ENCODE measurements around the gene AFAP1. TPM values are rescaled to one million over a fixed set of nuclear protein-coding genes. Genes with fewer than 3 reads are reported as not detected.

AFAP1 gene
- total RNA-seq, 1 experiment from 2014 or later = 23.6 TPM

DNA sequence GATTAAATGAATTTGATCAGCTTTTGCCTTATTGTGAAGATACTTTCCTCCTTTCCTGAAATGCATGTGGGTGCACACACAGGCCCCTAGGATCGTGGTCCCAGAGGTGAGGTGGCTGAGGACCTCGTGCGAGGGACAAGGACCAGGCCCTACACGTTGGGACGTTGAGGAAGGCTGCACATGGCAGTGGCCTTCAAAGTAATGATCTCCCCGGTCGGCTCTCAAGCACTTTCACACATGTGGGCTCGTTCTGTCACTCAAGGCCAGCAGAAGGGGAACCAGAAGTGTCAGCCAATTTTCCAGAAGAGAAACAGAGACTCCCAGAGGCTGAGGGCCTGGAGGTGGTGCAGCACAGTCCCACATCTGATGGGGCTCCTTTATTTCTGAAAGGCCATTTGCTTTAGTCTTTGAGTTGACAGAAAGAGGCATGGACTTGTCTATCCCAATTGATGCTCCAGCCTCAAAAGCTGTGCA, 196.8 kb downstream of the AFAP1 start:
- POLR2A ChIA-PET = no interaction called here
- Mint-ChIP-seq H3K4me1 (no peaks in the 10 kb centered on the region), H3K36me3 (no peaks in the 10 kb centered on the region), H3K27ac (no peak overlapping the region), H3K4me3 (no peak overlapping the region), H3K9me3 (no peaks in the 10 kb centered on the region), H3K27me3 (ENCODE audit: low read depth) (no peaks in the 10 kb centered on the region; the same call in 1 of the 2 replicates)
- TF ChIP-seq, protein P1, sequence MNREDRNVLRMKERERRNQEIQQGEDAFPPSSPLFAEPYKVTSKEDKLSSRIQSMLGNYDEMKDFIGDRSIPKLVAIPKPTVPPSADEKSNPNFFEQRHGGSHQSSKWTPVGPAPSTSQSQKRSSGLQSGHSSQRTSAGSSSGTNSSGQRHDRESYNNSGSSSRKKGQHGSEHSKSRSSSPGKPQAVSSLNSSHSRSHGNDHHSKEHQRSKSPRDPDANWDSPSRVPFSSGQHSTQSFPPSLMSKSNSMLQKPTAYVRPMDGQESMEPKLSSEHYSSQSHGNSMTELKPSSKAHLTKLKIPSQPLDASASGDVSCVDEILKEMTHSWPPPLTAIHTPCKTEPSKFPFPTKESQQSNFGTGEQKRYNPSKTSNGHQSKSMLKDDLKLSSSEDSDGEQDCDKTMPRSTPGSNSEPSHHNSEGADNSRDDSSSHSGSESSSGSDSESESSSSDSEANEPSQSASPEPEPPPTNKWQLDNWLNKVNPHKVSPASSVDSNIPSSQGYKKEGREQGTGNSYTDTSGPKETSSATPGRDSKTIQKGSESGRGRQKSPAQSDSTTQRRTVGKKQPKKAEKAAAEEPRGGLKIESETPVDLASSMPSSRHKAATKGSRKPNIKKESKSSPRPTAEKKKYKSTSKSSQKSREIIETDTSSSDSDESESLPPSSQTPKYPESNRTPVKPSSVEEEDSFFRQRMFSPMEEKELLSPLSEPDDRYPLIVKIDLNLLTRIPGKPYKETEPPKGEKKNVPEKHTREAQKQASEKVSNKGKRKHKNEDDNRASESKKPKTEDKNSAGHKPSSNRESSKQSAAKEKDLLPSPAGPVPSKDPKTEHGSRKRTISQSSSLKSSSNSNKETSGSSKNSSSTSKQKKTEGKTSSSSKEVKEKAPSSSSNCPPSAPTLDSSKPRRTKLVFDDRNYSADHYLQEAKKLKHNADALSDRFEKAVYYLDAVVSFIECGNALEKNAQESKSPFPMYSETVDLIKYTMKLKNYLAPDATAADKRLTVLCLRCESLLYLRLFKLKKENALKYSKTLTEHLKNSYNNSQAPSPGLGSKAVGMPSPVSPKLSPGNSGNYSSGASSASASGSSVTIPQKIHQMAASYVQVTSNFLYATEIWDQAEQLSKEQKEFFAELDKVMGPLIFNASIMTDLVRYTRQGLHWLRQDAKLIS (CRISPR knock-in tag; IDR thresholded peaks at IDR 0.05; ENCODE audit: borderline replicate concordance) = no peak
- TF ChIP-seq CBFB (CRISPR knock-in tag; IDR thresholded peaks at IDR 0.05; ENCODE audit: low read depth) = no peak
- TF ChIP-seq E2F4 (CRISPR knock-in tag; IDR thresholded peaks at IDR 0.05; ENCODE audit: borderline replicate concordance, low read depth) = no peak
- no peak for TF ChIP-seq ZNF396 (CRISPR knock-in tag; IDR thresholded peaks at IDR 0.05; ENCODE audit: borderline replicate concordance)
- TF ChIP-seq, protein P2, sequence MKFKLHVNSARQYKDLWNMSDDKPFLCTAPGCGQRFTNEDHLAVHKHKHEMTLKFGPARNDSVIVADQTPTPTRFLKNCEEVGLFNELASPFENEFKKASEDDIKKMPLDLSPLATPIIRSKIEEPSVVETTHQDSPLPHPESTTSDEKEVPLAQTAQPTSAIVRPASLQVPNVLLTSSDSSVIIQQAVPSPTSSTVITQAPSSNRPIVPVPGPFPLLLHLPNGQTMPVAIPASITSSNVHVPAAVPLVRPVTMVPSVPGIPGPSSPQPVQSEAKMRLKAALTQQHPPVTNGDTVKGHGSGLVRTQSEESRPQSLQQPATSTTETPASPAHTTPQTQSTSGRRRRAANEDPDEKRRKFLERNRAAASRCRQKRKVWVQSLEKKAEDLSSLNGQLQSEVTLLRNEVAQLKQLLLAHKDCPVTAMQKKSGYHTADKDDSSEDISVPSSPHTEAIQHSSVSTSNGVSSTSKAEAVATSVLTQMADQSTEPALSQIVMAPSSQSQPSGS (CRISPR knock-in tag; IDR thresholded peaks at IDR 0.05; ENCODE audit: borderline replicate concordance, low read depth) = no peak
- TF ChIP-seq, protein P3, sequence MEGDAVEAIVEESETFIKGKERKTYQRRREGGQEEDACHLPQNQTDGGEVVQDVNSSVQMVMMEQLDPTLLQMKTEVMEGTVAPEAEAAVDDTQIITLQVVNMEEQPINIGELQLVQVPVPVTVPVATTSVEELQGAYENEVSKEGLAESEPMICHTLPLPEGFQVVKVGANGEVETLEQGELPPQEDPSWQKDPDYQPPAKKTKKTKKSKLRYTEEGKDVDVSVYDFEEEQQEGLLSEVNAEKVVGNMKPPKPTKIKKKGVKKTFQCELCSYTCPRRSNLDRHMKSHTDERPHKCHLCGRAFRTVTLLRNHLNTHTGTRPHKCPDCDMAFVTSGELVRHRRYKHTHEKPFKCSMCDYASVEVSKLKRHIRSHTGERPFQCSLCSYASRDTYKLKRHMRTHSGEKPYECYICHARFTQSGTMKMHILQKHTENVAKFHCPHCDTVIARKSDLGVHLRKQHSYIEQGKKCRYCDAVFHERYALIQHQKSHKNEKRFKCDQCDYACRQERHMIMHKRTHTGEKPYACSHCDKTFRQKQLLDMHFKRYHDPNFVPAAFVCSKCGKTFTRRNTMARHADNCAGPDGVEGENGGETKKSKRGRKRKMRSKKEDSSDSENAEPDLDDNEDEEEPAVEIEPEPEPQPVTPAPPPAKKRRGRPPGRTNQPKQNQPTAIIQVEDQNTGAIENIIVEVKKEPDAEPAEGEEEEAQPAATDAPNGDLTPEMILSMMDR (IDR thresholded peaks at IDR 0.05) = no peak
- no peak for TF ChIP-seq RELA (CRISPR knock-in tag; IDR thresholded peaks at IDR 0.05; ENCODE audit: borderline replicate concordance)
- TF ChIP-seq JUN (CRISPR knock-in tag; IDR thresholded peaks at IDR 0.05) = no peak
- TF ChIP-seq ZNF232 (CRISPR knock-in tag; IDR thresholded peaks at IDR 0.05) = no peak
- ATAC-seq (no peak), DNase-seq (ENCODE audit: low spot score) (no peak)
- CTCF ChIA-PET = no interaction called here

- POLR2A ChIA-PET = no interaction called here
- TF ChIP-seq, protein P4, sequence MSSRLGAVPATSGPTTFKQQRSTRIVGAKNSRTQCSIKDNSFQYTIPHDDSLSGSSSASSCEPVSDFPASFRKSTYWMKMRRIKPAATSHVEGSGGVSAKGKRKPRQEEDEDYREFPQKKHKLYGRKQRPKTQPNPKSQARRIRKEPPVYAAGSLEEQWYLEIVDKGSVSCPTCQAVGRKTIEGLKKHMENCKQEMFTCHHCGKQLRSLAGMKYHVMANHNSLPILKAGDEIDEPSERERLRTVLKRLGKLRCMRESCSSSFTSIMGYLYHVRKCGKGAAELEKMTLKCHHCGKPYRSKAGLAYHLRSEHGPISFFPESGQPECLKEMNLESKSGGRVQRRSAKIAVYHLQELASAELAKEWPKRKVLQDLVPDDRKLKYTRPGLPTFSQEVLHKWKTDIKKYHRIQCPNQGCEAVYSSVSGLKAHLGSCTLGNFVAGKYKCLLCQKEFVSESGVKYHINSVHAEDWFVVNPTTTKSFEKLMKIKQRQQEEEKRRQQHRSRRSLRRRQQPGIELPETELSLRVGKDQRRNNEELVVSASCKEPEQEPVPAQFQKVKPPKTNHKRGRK (CRISPR knock-in tag; IDR thresholded peaks at IDR 0.05; ENCODE audit: borderline replicate concordance) = no peak
- TF ChIP-seq, protein P2 (CRISPR knock-in tag; IDR thresholded peaks at IDR 0.05; ENCODE audit: borderline replicate concordance, low read depth) = no peak
- TF ChIP-seq ZNF317 (CRISPR knock-in tag; IDR thresholded peaks at IDR 0.05; ENCODE audit: borderline replicate concordance, low read depth) (no peak), USF1 (CRISPR knock-in tag; IDR thresholded peaks at IDR 0.05) (no peak), IRF1 (CRISPR knock-in tag; IDR thresholded peaks at IDR 0.05) (no peak), MXD4 (CRISPR knock-in tag; IDR thresholded peaks at IDR 0.05; ENCODE audit: borderline replicate concordance) (no peak), JAZF1 (CRISPR knock-in tag; IDR thresholded peaks at IDR 0.05) (no peak), E2F4 (CRISPR knock-in tag; IDR thresholded peaks at IDR 0.05; ENCODE audit: borderline replicate concordance, low read depth) (no peak), ZNF396 (CRISPR knock-in tag; IDR thresholded peaks at IDR 0.05; ENCODE audit: borderline replicate concordance) (no peak), ZNF232 (CRISPR knock-in tag; IDR thresholded peaks at IDR 0.05) (no peak), ZNF416 (CRISPR knock-in tag; IDR thresholded peaks at IDR 0.05) (no peak)
Observed at GRCh38 chr4:7741946-7742806, 197.5 kb downstream of the AFAP1 start.

More at GRCh38 chr4:7741946-7742806, 197.5 kb downstream of the AFAP1 start:
- no peaks in the 10 kb centered on the region for H3K9me3 Mint-ChIP-seq
- no peaks in the 10 kb centered on the region for H3K27me3 Mint-ChIP-seq (ENCODE audit: low read depth)
- H3K4me3 Mint-ChIP-seq = no peak overlapping the region
- CTCF ChIA-PET = no interaction called here
- DNase-seq (ENCODE audit: low spot score) (no peak), ATAC-seq (no peak)
- H3K36me3 Mint-ChIP-seq = no peaks in the 10 kb centered on the region
- H3K27ac Mint-ChIP-seq = no peak overlapping the region
- H3K4me1 Mint-ChIP-seq = no peaks in the 10 kb centered on the region
